Progenitor cell of endocrine pancreas (in vitro differentiated cells): ENCODE results near the gene SYDE2. TPM values are rescaled to one million over a fixed set of nuclear protein-coding genes. Genes with fewer than 3 reads are reported as not detected.

Experiments used
- DNase-seq: peaks from one replicate; pipeline ENCODE4 v3.0.0; 2021; ENCODE audit warnings: low spot score; ENCODE audit not compliant: unreplicated experiment
- H3K27ac Mint-ChIP-seq: 2 replicates; pipeline ENCODE4 v1.8.0; 2021; ENCODE audit warnings: mild to moderate bottlenecking, moderate library complexity, mixed read lengths
- H3K27me3 Mint-ChIP-seq: 2 replicates; pipeline ENCODE4 v1.8.0; 2021; ENCODE audit warnings: mixed read lengths
- H3K36me3 Mint-ChIP-seq: 2 replicates; pipeline ENCODE4 v1.8.0; 2022; ENCODE audit warnings: mixed read lengths; ENCODE audit not compliant: insufficient read depth
- H3K4me1 Mint-ChIP-seq: 2 replicates; pipeline ENCODE4 v1.8.0; 2021; ENCODE audit warnings: low read depth, mixed read lengths
- H3K4me3 Mint-ChIP-seq: 2 replicates; pipeline ENCODE4 v1.8.0; 2021; ENCODE audit warnings: low read depth, mild to moderate bottlenecking, moderate library complexity, mixed read lengths
- H3K9me3 Mint-ChIP-seq: 2 replicates; pipeline ENCODE4 v1.8.0; 2021; ENCODE audit warnings: low read depth, mixed read lengths
- CTCF ChIP-seq: fragments of 200-600 bp; sonication (generic); IDR thresholded peaks from one replicate; pipeline ENCODE4 v1.5.0; 2021; ENCODE audit warnings: antibody characterized with exemption, mild to moderate bottlenecking; ENCODE audit not compliant: unreplicated experiment
- microRNA-seq: library from miRNA; unstranded; fragments of <30 nt; microRNA quantifications from one replicate; pipeline ENCODE4 v1.1.0, GENCODE V29; 2020; ENCODE audit warnings: borderline number of aligned reads; ENCODE audit not compliant: unreplicated experiment
- total RNA-seq: library from RNA; stranded (reverse); gene quantifications from 2 replicates; pipeline ENCODE4 v1.2.1, GENCODE V29; 2021

SYDE2 gene
- total RNA-seq, 1 donor from 2014 or later: 24.2 TPM

GRCh38 chr1:85111695-85112094 lies 89.1 kb downstream of the SYDE2 start:
- no peak overlapping the region for H3K4me3 Mint-ChIP-seq
- TF ChIP-seq CTCF: no peak
- H3K27ac Mint-ChIP-seq: no peak overlapping the region
- H3K4me1 Mint-ChIP-seq: no peaks in the 10 kb centered on the region
- no peaks in the 10 kb centered on the region for H3K36me3 Mint-ChIP-seq
- no peaks in the 10 kb centered on the region for H3K9me3 Mint-ChIP-seq
- no peak for DNase-seq
- no peaks in the 10 kb centered on the region for H3K27me3 Mint-ChIP-seq

- H3K4me3 Mint-ChIP-seq: no peak overlapping the region
- TF ChIP-seq CTCF: peak; percentile 87
- DNase-seq: peak; percentile 23
- no peaks in the 10 kb centered on the region for H3K9me3 Mint-ChIP-seq
- no peaks in the 10 kb centered on the region for H3K36me3 Mint-ChIP-seq
- H3K4me1 Mint-ChIP-seq: no peaks in the 10 kb centered on the region
- H3K27me3 Mint-ChIP-seq: no peaks in the 10 kb centered on the region
- H3K27ac Mint-ChIP-seq: no peak overlapping the region
Measured at GRCh38 chr1:85109475-85109874, 91.3 kb downstream of the SYDE2 start.

Small RNA genes within 50 kb of the gene (microRNA-seq; reads per million reads assigned to microRNA genes)
- 6.6 reads per million, percentile 6 among the genes with 10 or more reads in this experiment for gene MIR4423

Other genes starting within 250 kb of the SYDE2 start
- gene MCOLN2, start 203.9 kb downstream of the SYDE2 start, total RNA-seq: 0.16 and 0.29 TPM in 2 replicates
- gene MCOLN3, start 152.5 kb downstream of the SYDE2 start, total RNA-seq: 23.7 and 27.5 TPM in 2 replicates
- gene C1orf52, start 58.6 kb upstream of the SYDE2 start, total RNA-seq: 41.0 and 42.2 TPM in 2 replicates
- gene BCL10, start 75.6 kb upstream of the SYDE2 start, total RNA-seq: 19.9 and 20.9 TPM in 2 replicates